Activated CD4-positive, alpha-beta memory T cell treated with anti-CD3 and anti-CD28 coated beads for 36 hours (primary cell): ENCODE measurements around the gene CABLES2. TPM values are rescaled to one million over a fixed set of nuclear protein-coding genes. Genes with fewer than 3 reads are reported as not detected.

Source experiments
- CTCF ChIA-PET: fragments of 350-600 bp; sonication (Branson Sonifier 250); formaldehyde crosslinking; loops from one replicate; lab custom pipeline; 2021; ENCODE audit warnings: antibody characterized with exemption, inconsistent platforms; lab: Charles Lee
- POLR2A ChIA-PET: fragments of 350-600 bp; sonication (Branson Sonifier 250); formaldehyde crosslinking; loops from one replicate; lab custom pipeline; 2021; ENCODE audit warnings: antibody characterized with exemption; lab: Charles Lee
- DNase-seq: peaks from one replicate; pipeline ENCODE4 v3.0.0-alpha.2; 2020
- H3K27ac Mint-ChIP-seq: one replicate; pipeline ENCODE4 v1.8.0; 2021; ENCODE audit warnings: mixed read lengths
- H3K27me3 Mint-ChIP-seq: one replicate; pipeline ENCODE4 v1.8.0; 2021; ENCODE audit warnings: mixed read lengths
- H3K36me3 Mint-ChIP-seq: one replicate; pipeline ENCODE4 v1.8.0; 2021; ENCODE audit warnings: mixed read lengths
- H3K4me1 Mint-ChIP-seq: one replicate; pipeline ENCODE4 v1.8.0; 2021; ENCODE audit warnings: low read depth, mixed read lengths
- H3K4me3 Mint-ChIP-seq: one replicate; pipeline ENCODE4 v1.8.0; 2021; ENCODE audit warnings: mild to moderate bottlenecking, mixed read lengths
- H3K9me3 Mint-ChIP-seq: one replicate; pipeline ENCODE4 v1.8.0; 2021; ENCODE audit warnings: mixed read lengths
- intact Hi-C: fragments of 100-400 bp; cut with micrococcal nuclease; formaldehyde crosslinking; loops from one replicate; pipeline ENCODE4 v1.15.1; 2023
- total RNA-seq, 2 experiments: library from RNA; stranded (reverse); gene quantifications; one replicate each; pipeline ENCODE4 v1.2.3, GENCODE V29; 2021

Gene CABLES2
- total RNA-seq, 2 experiments from 2014 or later: 7.8 to 8.2 TPM

DNA sequence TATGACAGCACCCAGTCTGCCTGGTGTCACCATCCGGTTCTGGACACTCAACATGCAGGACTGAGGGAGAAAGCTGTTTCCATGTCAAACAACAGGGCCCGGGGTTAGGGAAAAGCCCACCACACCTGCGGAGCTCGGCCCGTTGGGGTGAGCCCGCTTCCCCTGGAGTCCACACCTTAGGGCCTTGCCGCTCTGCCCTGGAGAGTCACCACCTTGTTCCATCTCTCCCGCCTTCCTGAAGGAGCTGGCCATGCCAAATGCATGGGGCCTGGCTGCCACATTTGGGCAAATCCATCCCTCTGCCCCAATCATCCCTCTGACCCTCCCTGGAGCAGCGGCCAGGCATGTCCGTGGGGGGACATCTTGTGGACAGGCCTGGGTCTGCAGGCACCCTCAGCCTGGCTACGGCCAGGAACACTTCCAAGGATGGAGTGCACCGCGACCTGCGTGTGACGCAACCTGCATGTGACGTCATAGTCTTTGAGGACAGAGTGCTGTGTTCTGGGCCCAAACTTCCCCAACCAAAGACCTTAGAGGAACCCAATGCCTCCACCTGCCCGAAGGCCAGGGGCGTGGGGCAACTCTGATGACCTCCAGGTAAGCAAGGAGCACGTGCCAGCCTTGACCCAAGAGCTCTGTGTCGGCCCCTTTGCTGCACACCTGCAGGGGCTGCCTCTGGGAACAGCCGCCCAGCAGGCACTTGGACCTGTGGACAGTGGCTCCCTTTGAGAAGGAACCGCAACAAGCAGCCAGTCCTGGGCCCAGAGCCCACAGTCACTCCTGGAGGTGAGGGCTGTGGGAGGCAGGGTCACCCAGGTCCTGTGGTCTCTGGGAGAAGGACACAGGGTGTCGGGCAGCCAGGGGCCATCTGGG lies 1.7 kb downstream of the CABLES2 start:
- intact Hi-C loops: loop anchor here (5.0 to 10.0 kb wide), 3 partner anchors 97 to 338 kb away; partner anchors contain the start of gene TAF4
- Mint-ChIP-seq H3K27me3 (no peaks in the 10 kb centered on the region), H3K27ac (no peak overlapping the region), H3K36me3 (no peaks in the 10 kb centered on the region), H3K9me3 (no peaks in the 10 kb centered on the region), H3K4me1 (peaks cover 23% of the 10 kb centered on the region), H3K4me3 (peak overlapping the region; percentile 70)
- no peak for DNase-seq
- CTCF ChIA-PET: interaction anchor here (1.6 kb wide), 1 partner anchor 23 kb away, joined by 3 read pairs; no protein-coding TSS in a partner anchor
- POLR2A ChIA-PET: interaction anchor here (0.7 kb wide), 1 partner anchor 14 kb away, joined by 4 read pairs; no protein-coding TSS in a partner anchor

DNA sequence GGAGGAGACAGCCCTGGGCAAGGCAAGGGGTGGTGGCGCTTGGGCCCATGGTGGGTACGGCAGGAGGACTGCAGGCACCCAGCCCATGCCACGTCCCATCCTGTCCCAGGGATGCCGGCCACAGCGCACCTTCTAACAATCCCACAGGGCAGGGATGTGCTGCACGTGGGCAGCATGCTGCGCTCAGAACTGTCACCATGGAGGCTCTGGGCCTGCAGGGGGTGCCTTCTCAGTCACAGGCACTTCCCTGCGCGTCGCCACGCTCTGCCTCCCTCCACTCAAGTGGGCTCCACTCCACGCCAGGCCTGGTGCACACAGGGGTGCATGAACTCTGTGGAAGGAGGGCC lies 2.4 kb downstream of the CABLES2 start:
- DNase-seq: no peak
- Mint-ChIP-seq H3K4me1 (peaks cover 23% of the 10 kb centered on the region), H3K27me3 (no peaks in the 10 kb centered on the region), H3K4me3 (no peak overlapping the region), H3K36me3 (no peaks in the 10 kb centered on the region), H3K27ac (no peak overlapping the region), H3K9me3 (no peaks in the 10 kb centered on the region)
- POLR2A ChIA-PET: no interaction called here
- CTCF ChIA-PET: interaction anchor here (1.6 kb wide), 1 partner anchor 22 kb away, joined by 3 read pairs; no protein-coding TSS in a partner anchor
- intact Hi-C loops: loop anchor here (5.0 to 10.0 kb wide), 3 partner anchors 98 to 337 kb away; partner anchors contain the start of gene TAF4

DNA sequence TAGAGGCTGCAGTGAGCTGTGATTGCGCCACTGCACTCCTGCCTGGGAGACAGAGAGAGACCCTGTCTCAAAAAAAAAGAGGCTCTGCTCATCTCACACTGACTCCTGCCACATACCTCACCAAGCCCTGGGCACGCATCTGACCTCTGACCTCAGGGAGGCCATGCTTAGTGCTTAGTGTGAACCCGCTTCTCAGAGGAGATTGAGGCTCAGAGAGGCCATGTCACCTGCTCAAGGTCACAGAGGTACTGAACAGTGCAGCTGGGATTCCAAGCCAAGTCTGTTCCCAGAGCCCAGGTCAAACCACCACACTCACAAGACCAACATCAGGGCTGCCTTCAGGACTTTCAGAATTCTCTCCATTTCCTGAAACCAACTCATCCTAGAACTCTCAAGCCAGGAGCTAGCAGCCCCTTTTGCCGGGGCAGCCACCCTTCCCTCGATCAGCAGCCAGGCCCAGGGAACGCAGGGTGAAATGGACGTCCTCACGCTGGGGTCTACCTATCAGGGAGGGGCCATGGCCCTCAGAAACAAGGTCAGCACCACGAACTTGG lies 2.9 kb downstream of the CABLES2 start:
- H3K4me3 Mint-ChIP-seq: no peak overlapping the region

DNA sequence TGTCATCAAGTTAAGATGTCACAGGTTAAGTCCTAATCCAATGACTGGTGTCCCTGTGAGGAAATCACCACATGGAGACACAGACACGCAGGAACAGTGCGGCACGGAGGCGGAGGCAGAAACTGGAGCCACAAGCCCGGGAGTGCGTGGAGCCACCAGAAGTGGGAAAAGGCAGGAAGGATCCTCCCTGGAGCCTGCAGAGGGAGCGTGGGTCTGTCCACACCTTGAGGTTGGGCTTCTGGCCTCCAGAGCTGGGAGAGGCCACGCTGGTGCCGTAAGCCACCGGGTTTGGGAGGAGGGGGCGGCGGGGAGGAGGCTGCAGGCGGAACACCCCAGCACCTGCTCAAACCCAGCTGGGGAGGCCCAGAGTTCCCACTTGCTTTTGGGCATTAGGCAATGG lies 3.8 kb downstream of the CABLES2 start:
- H3K27me3 Mint-ChIP-seq: no peaks in the 10 kb centered on the region
- H3K9me3 Mint-ChIP-seq: no peaks in the 10 kb centered on the region
- H3K36me3 Mint-ChIP-seq: no peaks in the 10 kb centered on the region
- H3K4me1 Mint-ChIP-seq: peaks cover 20% of the 10 kb centered on the region
- ChIA-PET POLR2A (no interaction called here), CTCF (no interaction called here)
- no peak overlapping the region for H3K27ac Mint-ChIP-seq
- DNase-seq: no peak
- intact Hi-C loops: loop anchor here (10.0 kb wide), 1 partner anchor 211 kb away; no protein-coding TSS in a partner anchor
- H3K4me3 Mint-ChIP-seq: no peak overlapping the region

More for the DNA sequence above, 2.9 kb downstream of the CABLES2 start:
- Mint-ChIP-seq H3K36me3 (no peaks in the 10 kb centered on the region), H3K9me3 (no peaks in the 10 kb centered on the region), H3K27me3 (no peaks in the 10 kb centered on the region), H3K27ac (no peak overlapping the region), H3K4me1 (peaks cover 20% of the 10 kb centered on the region)
- ChIA-PET CTCF (no interaction called here), POLR2A (no interaction called here)
- no peak for DNase-seq
- intact Hi-C loops: loop anchor here (10.0 kb wide), 1 partner anchor 211 kb away; no protein-coding TSS in a partner anchor

DNA sequence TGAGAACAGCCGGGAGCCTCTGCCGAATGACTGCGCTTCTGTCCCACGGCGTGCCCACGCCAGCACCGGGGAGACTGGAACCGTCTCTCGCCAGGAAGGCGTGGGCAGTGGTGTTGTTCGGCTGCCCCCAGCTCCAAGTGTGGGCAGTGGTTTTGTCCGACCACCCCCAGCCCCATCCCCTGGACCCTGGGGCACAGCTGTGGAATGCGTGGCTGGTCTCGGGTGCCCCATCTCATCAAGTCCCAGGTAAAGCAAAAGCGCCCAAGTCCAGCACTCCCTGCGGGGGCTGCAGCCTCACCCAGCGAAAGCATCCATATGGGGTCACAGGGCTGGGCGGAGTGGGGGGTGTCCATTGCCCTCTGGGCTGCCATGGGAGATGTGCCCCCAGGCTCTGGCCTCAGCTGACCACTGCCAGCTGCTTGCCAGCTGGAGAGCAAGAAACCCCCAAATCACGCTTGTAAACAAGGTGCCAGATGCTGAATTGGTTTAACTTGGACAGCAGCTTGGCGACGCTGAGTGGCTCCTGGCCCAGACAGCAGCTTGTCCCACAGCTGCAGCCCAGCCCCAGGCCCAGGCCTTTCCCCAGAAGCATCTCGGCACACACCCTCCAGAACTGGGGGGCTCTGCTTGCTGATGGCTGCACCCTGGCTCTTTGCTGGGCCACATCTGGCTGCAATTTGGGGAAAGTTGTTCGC lies 4.5 kb downstream of the CABLES2 start:
- peaks cover 16% of the 10 kb centered on the region for H3K4me1 Mint-ChIP-seq
- no peak overlapping the region for H3K4me3 Mint-ChIP-seq
- POLR2A ChIA-PET: no interaction called here
- CTCF ChIA-PET: no interaction called here
- no peaks in the 10 kb centered on the region for H3K27me3 Mint-ChIP-seq
- DNase-seq: no peak
- H3K9me3 Mint-ChIP-seq: no peaks in the 10 kb centered on the region
- H3K27ac Mint-ChIP-seq: no peak overlapping the region
- peaks cover 1% of the 10 kb centered on the region for H3K36me3 Mint-ChIP-seq
- intact Hi-C loops: loop anchor here (10.0 kb wide), 1 partner anchor 212 kb away; no protein-coding TSS in a partner anchor

DNA sequence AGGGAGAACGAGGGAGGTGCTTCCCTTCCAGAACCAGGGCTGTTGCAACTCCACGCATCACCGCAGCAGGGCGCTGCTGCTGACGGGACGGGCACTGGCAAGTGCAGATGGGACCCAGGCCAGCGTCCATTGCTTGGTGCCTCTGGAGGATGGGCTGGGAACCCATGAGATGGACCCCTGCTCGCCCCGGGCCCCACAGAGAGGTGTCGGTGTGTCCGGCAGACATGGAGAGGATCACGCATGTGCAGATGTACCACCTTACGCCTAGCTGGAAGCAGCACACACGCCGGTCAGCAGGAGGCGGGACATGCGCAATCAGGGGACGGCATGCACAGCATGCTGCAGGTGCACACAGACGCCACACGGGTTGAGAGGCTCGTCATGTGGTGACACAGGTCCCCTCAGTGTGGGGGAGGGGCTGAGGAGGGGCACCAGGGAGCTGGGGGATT lies 5.7 kb downstream of the CABLES2 start:
- Mint-ChIP-seq H3K9me3 (no peaks in the 10 kb centered on the region), H3K27me3 (no peaks in the 10 kb centered on the region), H3K27ac (no peak overlapping the region), H3K36me3 (peaks cover 5% of the 10 kb centered on the region), H3K4me1 (peaks cover 13% of the 10 kb centered on the region), H3K4me3 (no peak overlapping the region)
- POLR2A ChIA-PET: no interaction called here
- intact Hi-C loops: loop anchor here (10.0 kb wide), 1 partner anchor 213 kb away; no protein-coding TSS in a partner anchor
- CTCF ChIA-PET: interaction anchor here (3.3 kb wide), 1 partner anchor 9 kb away, joined by 8 read pairs; no protein-coding TSS in a partner anchor
- DNase-seq: no peak

DNA sequence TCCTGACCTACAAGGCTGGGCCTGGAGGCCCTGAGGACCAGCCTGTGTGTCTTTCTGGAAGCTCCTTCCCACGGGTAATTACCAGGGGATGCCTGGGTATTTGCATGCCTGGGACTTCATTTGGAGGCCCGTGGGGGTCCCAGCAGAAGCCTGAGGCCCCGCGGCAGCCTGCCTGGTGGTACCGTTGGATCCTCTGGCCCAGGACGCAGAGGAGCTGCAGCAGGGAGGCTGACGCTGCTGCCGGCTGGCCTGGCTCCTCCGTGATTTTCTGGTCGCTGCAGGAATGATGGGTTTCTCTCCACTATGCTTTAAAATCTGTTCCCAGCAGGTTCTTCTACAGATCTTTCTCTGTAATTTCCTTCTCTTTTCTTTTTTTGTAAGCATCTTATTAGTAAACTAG lies 6.5 kb downstream of the CABLES2 start:
- H3K27me3 Mint-ChIP-seq: no peaks in the 10 kb centered on the region
- peaks cover 5% of the 10 kb centered on the region for H3K36me3 Mint-ChIP-seq
- H3K27ac Mint-ChIP-seq: no peak overlapping the region
- H3K4me3 Mint-ChIP-seq: no peak overlapping the region
- intact Hi-C loops: loop anchor here (10.0 kb wide), 1 partner anchor 214 kb away; no protein-coding TSS in a partner anchor
- ChIA-PET CTCF (interaction anchor here (3.3 kb wide), 1 partner anchor 10 kb away, joined by 8 read pairs; no protein-coding TSS in a partner anchor), POLR2A (no interaction called here)
- peaks cover 6% of the 10 kb centered on the region for H3K4me1 Mint-ChIP-seq
- DNase-seq: no peak
- no peaks in the 10 kb centered on the region for H3K9me3 Mint-ChIP-seq

DNA sequence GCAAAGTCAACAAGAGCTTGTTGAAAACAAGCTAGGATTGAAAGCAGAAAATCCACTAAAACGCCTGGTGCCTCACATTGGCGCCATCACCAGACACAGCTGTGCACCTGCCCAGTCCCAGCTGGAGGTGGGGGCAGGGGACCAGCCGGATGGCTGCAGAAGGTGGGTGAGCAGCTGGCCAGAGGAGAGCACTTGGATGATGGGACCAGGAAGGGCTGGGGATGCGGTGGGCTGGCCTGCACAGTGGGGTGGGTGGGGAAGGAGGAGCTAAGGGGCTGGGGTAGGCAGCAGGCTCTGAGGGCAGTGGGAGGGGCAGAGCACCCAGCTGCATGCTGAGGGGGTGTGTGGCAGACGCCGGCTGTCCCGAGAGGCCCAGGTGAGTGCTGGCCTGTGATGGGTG lies 7.1 kb downstream of the CABLES2 start:
- H3K27ac Mint-ChIP-seq: no peak overlapping the region
- H3K4me3 Mint-ChIP-seq: no peak overlapping the region
- CTCF ChIA-PET: interaction anchor here (3.3 kb wide), 1 partner anchor 10 kb away, joined by 8 read pairs; no protein-coding TSS in a partner anchor
- H3K27me3 Mint-ChIP-seq: no peaks in the 10 kb centered on the region
- peaks cover under 1% of the 10 kb centered on the region for H3K4me1 Mint-ChIP-seq
- DNase-seq: no peak
- POLR2A ChIA-PET: no interaction called here
- intact Hi-C loops: loop anchor here (10.0 kb wide), 1 partner anchor 215 kb away; no protein-coding TSS in a partner anchor
- H3K9me3 Mint-ChIP-seq: no peaks in the 10 kb centered on the region
- H3K36me3 Mint-ChIP-seq: peaks cover 5% of the 10 kb centered on the region

DNA sequence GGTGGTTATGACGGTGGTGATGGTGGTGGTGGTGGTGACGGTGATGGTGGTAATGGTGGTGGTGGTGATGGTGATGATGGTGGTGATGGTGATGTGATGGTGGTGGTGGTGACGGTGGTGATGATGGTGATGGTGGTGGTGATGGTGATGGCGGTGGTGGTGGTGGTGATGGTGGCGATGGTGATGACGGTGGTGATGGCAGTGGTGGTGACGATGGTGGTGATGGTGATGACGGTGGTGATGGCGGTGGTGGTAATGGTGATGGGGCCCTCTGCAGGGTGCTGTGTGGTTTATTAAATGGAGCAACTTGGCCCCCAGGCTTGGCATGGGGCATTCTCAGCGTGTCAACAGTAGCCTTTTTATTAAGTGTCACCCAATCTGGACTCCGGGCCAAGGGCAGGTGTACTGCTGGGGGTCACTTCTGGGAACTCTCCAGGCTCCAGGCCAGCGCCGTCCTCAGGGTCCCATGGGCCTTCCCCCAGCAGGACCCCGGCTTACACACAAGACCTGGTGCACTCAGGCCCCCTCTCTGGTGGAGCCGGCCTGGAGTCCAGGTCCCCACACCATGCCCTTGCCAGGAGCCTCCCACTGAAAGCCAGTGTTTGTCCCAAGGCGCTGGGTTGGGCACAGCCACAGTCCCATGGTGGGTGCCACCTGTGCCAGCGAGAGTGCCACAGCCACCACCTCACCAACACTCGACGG lies 8.8 kb downstream of the CABLES2 start:
- no peaks in the 10 kb centered on the region for H3K4me1 Mint-ChIP-seq
- H3K27ac Mint-ChIP-seq: no peak overlapping the region
- H3K27me3 Mint-ChIP-seq: no peaks in the 10 kb centered on the region

DNA sequence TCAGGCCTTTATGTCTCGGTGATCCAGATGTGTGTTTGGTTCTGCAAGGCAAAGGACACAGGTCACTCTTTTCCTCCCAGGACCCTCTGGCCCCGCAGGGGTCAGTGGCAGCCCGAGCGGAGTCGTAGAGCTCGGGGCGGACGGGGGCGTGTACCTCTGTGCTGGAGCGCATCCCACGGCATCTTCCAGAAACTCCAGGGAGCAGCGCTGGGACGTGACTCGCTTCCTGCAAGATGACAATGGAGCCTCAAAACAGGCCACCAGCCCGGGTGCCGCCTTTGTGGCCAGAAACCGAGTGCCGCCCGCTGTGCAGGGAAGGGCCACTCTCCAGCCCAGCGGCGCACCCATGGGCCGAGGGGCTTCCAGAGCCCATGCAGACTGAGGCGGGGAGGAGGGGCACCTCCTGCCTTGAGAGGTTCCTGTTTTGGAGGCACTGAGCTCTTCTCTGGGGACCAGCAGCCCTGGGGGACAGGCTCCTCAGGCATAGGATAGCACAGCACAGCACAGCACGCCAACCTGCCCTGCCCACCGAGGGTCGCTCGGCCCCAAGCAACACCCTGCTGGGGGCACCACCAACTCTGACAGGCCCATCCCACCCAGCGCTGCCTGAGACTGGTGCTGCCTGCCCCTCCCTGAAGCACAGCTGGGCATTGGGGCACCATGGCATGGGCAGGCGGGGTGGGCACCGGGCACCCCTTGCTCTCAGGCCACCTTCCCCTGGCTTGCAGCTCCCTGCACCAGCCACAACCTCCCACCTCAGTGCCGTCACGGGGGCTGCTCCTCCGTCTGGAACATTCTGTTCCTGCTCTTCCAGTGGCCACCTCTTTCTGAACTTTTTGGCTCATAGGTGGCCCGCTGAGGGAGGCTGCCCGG lies 10.5 kb downstream of the CABLES2 start:
- H3K9me3 Mint-ChIP-seq: no peaks in the 10 kb centered on the region
- H3K4me3 Mint-ChIP-seq: no peak overlapping the region
- POLR2A ChIA-PET: no interaction called here
- intact Hi-C loops: no loop called here
- H3K4me1 Mint-ChIP-seq: no peaks in the 10 kb centered on the region
- no peaks in the 10 kb centered on the region for H3K27me3 Mint-ChIP-seq
- CTCF ChIA-PET: no interaction called here
- no peak overlapping the region for H3K27ac Mint-ChIP-seq
- H3K36me3 Mint-ChIP-seq: peaks cover 7% of the 10 kb centered on the region
- no peak for DNase-seq

More for the DNA sequence above, 8.8 kb downstream of the CABLES2 start:
- no peaks in the 10 kb centered on the region for H3K9me3 Mint-ChIP-seq
- H3K36me3 Mint-ChIP-seq: peaks cover 7% of the 10 kb centered on the region
- DNase-seq: no peak
- H3K4me3 Mint-ChIP-seq: no peak overlapping the region
- CTCF ChIA-PET: no interaction called here
- POLR2A ChIA-PET: no interaction called here
- intact Hi-C loops: no loop called here
